Ascending aorta (tissue), 2 donors: Measurements from ENCODE around the gene TGM1. TPM values are rescaled to one million over a fixed set of nuclear protein-coding genes. Genes with fewer than 3 reads are reported as not detected.

Source experiments
- DNase-seq, 2 donors: peaks; one replicate each; pipeline ENCODE4 v3.0.0-alpha.2; 2019; ENCODE audit warnings: low spot score in 2 of 2
- H3K27ac ChIP-seq, 2 donors: fragments of 200-600 bp; sonication (generic); one replicate each; pipeline ENCODE4 v1.5.1; 2016 to 2017; ENCODE audit warnings: mild to moderate bottlenecking in 1 of 2
- H3K27me3 ChIP-seq: fragments of 200-600 bp; sonication (generic); one replicate; pipeline ENCODE4 v1.5.1; 2017
- H3K36me3 ChIP-seq, 2 donors: fragments of 200-600 bp; sonication (generic); one replicate each; pipeline ENCODE4 v1.5.1; 2016
- H3K4me1 ChIP-seq, 2 donors: fragments of 200-600 bp; sonication (generic); one replicate each; pipeline ENCODE4 v1.5.1; 2016 to 2017; ENCODE audit warnings: mild to moderate bottlenecking in 1 of 2
- H3K4me3 ChIP-seq, 2 donors: fragments of 200-600 bp; sonication (generic); one replicate each; pipeline ENCODE4 v1.5.1; 2016 to 2017; ENCODE audit warnings: mild to moderate bottlenecking in 1 of 2
- H3K9me3 ChIP-seq, 2 donors: fragments of 200-600 bp; sonication (generic); one replicate each; pipeline ENCODE4 v1.5.1; 2016
- CTCF ChIP-seq, 3 experiments: fragments of 200-600 bp in 2 of 3; fragments of 450-650 bp in 1 of 3; sonication (generic) in 2 of 3; IDR thresholded peaks; one replicate each; pipeline ENCODE4 v1.5.1; 2016 to 2019; ENCODE audit warnings: antibody characterized with exemption in 3 of 3, mild to moderate bottlenecking in 1 of 3, moderate library complexity in 1 of 3
- intact Hi-C: fragments of 100-400 bp; cut with DNase I; formaldehyde crosslinking; loops from one replicate; pipeline ENCODE4 v1.15.1; 2023
- total RNA-seq: library from RNA; depleted of rRNA; stranded (reverse); fragments of >200 nt; gene quantifications from one replicate; pipeline ENCODE4 v1.1.0, GENCODE V29; 2016

Gene TGM1
- total RNA-seq, 1 donor from 2014 or later = 1.7 TPM

GRCh38 chr14:24213866-24214662, 48.9 kb downstream of the TGM1 start:
- Histone ChIP-seq H3K27ac (peak overlapping the region; percentile 92 to 95), H3K27me3 (no peaks in the 10 kb centered on the region), H3K4me3 (peak overlapping the region; percentile 57 to 85), H3K36me3 (peaks cover 12 to 32% of the 10 kb centered on the region in 2 donors), H3K9me3 (no peaks in the 10 kb centered on the region), H3K4me1 (peaks cover 3 to 29% of the 10 kb centered on the region in 2 donors)
- DNase-seq = peak in 1 of 2 donors; percentile 19
- intact Hi-C loops = loop anchor here (1.0 kb wide), 2 partner anchors 19 to 28 kb away; partner anchors contain the start of genes TINF2 and TM9SF1
- TF ChIP-seq CTCF (IDR thresholded peaks at IDR 0.05) = no peak

DNA sequence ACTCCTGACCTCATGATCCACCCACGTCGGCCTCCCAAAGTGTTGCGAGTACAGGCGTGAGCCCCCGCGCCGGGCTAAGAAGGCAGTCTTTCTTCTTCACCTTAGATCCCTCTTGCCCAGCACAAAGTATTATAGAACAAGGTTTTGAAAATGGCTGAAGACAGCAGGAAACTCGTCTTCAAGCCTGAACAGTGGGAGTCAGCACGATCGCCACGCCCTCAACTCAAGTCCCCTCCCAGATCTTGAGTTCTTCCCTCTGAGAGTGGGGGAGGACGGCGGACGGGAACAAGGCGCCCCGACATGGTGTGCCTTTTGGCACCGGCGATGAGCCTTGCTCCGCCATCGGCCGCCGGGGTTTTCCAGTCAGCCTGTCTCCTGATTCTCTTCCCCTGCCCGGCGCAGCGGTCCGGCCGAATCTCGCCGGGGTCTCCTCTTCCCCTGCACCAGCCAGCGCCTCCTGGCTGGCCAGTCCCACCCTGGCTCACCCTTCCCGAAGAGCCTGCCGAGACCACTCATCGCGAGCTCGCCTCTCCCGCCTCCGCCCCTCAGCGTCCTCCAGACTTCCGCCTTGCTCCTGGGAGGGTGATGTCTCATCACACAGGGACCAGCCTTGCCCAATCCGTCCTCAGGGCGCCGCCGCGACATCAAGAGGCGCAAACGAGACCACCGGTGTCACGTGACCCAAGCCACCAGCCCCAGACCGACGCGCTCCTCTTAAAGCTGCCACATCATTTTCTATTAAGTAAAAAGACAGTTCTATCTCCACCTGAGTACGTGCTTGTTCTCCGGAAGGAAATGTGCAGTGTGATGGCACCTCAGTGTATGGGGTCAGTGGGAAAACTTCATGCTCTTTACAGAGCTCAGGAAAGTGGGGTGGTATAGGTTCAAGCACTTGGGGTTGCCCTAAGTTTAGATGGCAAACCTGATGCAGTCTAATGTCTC, 49.8 kb downstream of the TGM1 start, which contains the start of gene CHMP4A:
Gene CHMP4A (minus strand): TSS at position 565 of the 942 bp plus-strand sequence. CDS start 49 bp downstream, at position 516.
- H3K4me1 ChIP-seq = peaks cover 3 to 29% of the 10 kb centered on the region in 2 donors
- peak; percentile 95 to 99 for DNase-seq
- peak in 2 of 3 experiments; percentile 26 to 37 for TF ChIP-seq CTCF (IDR thresholded peaks at IDR 0.05)
- peaks cover 20 to 37% of the 10 kb centered on the region in 2 donors for H3K36me3 ChIP-seq
- no peaks in the 10 kb centered on the region for H3K27me3 ChIP-seq
- H3K27ac ChIP-seq = peak within 1 kb of the TSS; percentile 92 to 95
- H3K4me3 ChIP-seq = peak within 1 kb of the TSS; percentile 57 to 85
- intact Hi-C loops = loop anchor here (1.0 kb wide), 2 partner anchors 18 to 29 kb away; partner anchors contain the start of genes TINF2 and TM9SF1
- H3K9me3 ChIP-seq = no peaks in the 10 kb centered on the region

- no peak for TF ChIP-seq CTCF (IDR thresholded peaks at IDR 0.05)
- H3K4me1 ChIP-seq = peaks cover 3 to 29% of the 10 kb centered on the region in 2 donors
- H3K27ac ChIP-seq = no peak overlapping the region
Observed at GRCh38 chr14:24211311-24211710, 51.7 kb downstream of the TGM1 start.

DNA sequence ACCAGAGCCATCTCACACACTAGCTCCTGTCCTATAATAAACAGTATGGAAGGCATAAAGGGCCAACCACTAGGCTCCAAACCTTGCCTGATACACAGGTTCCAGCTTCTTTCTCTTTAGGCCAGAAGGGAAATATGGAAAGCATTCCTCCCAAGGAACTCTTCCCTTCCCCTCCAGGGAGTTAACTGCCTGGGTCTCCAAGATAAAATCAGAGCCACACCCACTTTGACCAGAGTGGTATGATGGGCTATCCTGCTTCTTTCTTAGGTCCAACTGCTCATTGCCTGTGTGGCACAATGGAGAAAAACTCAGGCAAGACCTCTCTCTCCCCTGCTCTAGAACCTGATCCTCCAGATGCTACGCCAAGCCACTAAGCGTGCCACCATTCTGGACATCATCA, 55.4 kb downstream of the TGM1 start:
- Histone ChIP-seq H3K27ac (no peak overlapping the region), H3K9me3 (no peaks in the 10 kb centered on the region), H3K27me3 (no peaks in the 10 kb centered on the region), H3K4me1 (peaks cover 0 to 9% of the 10 kb centered on the region in 2 donors), H3K4me3 (no peak overlapping the region), H3K36me3 (peaks cover 36 to 60% of the 10 kb centered on the region in 2 donors)
- no peak for TF ChIP-seq CTCF (IDR thresholded peaks at IDR 0.05)
- DNase-seq = peak in 1 of 2 donors; percentile 48
- intact Hi-C loops = no loop called here

More at GRCh38 chr14:24211311-24211710, 51.7 kb downstream of the TGM1 start:
- intact Hi-C loops = no loop called here
- Histone ChIP-seq H3K9me3 (no peaks in the 10 kb centered on the region), H3K4me3 (no peak overlapping the region), H3K27me3 (no peaks in the 10 kb centered on the region), H3K36me3 (peaks cover 29 to 45% of the 10 kb centered on the region in 2 donors)
- peak in 1 of 2 donors; percentile 56 for DNase-seq

DNA sequence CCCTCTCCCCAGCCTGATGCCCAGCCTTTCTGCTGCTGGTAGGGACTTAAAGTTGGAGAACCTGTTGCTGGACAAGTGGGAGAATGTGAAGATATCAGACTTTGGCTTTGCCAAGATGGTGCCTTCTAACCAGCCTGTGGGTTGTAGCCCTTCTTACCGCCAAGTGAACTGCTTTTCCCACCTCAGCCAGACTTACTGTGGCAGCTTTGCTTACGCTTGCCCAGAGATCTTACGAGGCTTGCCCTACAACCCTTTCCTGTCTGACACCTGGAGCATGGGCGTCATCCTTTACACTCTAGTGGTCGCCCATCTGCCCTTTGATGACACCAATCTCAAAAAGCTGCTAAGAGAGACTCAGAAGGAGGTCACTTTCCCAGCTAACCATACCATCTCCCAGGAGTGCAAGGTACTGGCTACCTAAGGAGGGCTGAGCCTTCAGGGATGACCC, 55.8 kb downstream of the TGM1 start:
- Histone ChIP-seq H3K27ac (no peak overlapping the region), H3K4me1 (peaks cover 0 to 6% of the 10 kb centered on the region in 2 donors), H3K36me3 (peaks cover 38 to 61% of the 10 kb centered on the region in 2 donors), H3K4me3 (no peak overlapping the region), H3K9me3 (no peaks in the 10 kb centered on the region), H3K27me3 (no peaks in the 10 kb centered on the region)
- peak in 1 of 2 donors; percentile 30 for DNase-seq
- no peak for TF ChIP-seq CTCF (IDR thresholded peaks at IDR 0.05)
- intact Hi-C loops = no loop called here
